ENCODE measurements around the gene LRP8. TPM values are rescaled to one million over a fixed set of nuclear protein-coding genes. Genes with fewer than 3 reads are reported as not detected.

Gene LRP8
- total RNA-seq, 1 experiment from 2014 or later, result 69.5 TPM

- Mint-ChIP-seq H3K9me3 (peaks cover 9% of the 10 kb centered on the region), H3K36me3 (no peaks in the 10 kb centered on the region), H3K4me1 (no peaks in the 10 kb centered on the region), H3K27me3 (ENCODE audit: low read depth) (peaks cover 31% of the 10 kb centered on the region), H3K27ac (no peak overlapping the region), H3K4me3 (no peak overlapping the region)
- no peak for DNase-seq (ENCODE audit: low spot score)
- CTCF ChIA-PET, result interaction anchor here (3.7 kb wide), 1 partner anchor 51 kb away, joined by 10 read pairs; no protein-coding TSS in a partner anchor
- no peak for ATAC-seq
- TF ChIP-seq, protein P1, sequence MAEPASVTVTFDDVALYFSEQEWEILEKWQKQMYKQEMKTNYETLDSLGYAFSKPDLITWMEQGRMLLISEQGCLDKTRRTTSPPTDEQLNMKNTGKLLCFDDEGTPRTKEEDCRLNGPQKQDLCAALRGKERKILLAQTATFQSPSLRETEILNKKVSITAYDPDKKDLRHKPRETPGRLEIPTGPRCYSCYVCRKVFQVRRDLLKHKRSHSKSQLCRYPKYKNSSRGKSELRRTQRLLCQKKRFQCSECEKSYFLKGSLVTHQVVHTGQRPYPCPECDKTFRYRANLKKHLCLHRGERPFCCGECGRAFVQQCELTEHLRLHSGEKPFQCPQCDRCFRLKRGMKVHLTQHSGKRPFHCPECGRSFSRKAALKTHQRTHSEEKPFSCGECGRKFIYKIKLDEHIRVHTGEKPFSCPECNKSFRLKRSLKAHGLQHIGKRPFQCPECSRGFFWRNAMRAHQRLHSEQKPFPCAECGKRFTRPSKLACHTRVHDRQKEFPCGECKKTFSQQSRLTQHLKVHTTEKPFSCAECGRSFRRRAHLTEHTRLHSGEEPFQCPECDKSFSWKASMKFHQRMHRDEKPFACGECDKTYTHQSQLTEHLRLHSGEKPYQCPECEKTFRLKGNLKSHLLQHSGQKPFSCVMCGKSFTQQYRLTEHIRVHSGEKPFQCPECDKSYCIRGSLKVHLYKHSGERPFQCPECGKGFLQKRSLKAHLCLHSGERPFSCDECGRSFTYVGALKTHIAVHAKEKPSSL (CRISPR knock-in tag; conservative IDR thresholded peaks at IDR 0.05), result no peak
- TF ChIP-seq, protein P2, sequence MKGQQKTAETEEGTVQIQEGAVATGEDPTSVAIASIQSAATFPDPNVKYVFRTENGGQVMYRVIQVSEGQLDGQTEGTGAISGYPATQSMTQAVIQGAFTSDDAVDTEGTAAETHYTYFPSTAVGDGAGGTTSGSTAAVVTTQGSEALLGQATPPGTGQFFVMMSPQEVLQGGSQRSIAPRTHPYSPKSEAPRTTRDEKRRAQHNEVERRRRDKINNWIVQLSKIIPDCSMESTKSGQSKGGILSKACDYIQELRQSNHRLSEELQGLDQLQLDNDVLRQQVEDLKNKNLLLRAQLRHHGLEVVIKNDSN (CRISPR knock-in tag; IDR thresholded peaks at IDR 0.05), result no peak
- TF ChIP-seq NFE2L1 (CRISPR knock-in tag; IDR thresholded peaks at IDR 0.05) (no peak), TCF7 (CRISPR knock-in tag; IDR thresholded peaks at IDR 0.05; ENCODE audit: low read depth) (no peak)
- POLR2A ChIA-PET, result no interaction called here
Measured at GRCh38 chr1:53341961-53342707, 14.3 kb upstream of the LRP8 start.

DNA sequence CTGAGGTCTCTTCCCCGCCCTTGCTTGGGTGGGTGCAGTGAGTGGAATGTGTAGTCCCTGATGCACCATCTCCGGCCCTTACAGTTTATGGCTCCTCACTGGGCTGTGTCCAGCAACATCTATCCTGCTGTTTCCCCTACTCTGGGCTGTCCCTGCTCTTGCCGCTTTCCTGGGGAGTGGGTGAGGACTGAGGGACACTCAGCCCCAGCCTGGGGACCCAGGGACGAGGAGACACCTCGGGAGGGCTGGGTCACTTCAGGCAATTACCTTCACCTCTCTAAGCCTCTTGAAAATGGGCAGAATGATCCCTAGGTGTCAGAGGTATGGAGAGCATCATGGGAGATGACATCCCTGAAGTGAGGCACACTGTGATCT, 13.6 kb upstream of the LRP8 start:
- POLR2A ChIA-PET, result no interaction called here
- H3K4me3 Mint-ChIP-seq, result no peak overlapping the region
- CTCF ChIA-PET, result no interaction called here
- H3K36me3 Mint-ChIP-seq, result no peaks in the 10 kb centered on the region
- TF ChIP-seq NFYB (CRISPR knock-in tag; conservative IDR thresholded peaks at IDR 0.05; ENCODE audit: low read depth), result no peak
- TF ChIP-seq, protein P3, sequence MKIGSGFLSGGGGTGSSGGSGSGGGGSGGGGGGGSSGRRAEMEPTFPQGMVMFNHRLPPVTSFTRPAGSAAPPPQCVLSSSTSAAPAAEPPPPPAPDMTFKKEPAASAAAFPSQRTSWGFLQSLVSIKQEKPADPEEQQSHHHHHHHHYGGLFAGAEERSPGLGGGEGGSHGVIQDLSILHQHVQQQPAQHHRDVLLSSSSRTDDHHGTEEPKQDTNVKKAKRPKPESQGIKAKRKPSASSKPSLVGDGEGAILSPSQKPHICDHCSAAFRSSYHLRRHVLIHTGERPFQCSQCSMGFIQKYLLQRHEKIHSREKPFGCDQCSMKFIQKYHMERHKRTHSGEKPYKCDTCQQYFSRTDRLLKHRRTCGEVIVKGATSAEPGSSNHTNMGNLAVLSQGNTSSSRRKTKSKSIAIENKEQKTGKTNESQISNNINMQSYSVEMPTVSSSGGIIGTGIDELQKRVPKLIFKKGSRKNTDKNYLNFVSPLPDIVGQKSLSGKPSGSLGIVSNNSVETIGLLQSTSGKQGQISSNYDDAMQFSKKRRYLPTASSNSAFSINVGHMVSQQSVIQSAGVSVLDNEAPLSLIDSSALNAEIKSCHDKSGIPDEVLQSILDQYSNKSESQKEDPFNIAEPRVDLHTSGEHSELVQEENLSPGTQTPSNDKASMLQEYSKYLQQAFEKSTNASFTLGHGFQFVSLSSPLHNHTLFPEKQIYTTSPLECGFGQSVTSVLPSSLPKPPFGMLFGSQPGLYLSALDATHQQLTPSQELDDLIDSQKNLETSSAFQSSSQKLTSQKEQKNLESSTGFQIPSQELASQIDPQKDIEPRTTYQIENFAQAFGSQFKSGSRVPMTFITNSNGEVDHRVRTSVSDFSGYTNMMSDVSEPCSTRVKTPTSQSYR (CRISPR knock-in tag; IDR thresholded peaks at IDR 0.05), result no peak
- TF ChIP-seq ZNF121 (CRISPR knock-in tag; IDR thresholded peaks at IDR 0.05), result no peak
- TF ChIP-seq ZNF138 (CRISPR knock-in tag; conservative IDR thresholded peaks at IDR 0.05), result no peak
- DNase-seq (ENCODE audit: low spot score), result no peak
- no peaks in the 10 kb centered on the region for H3K4me1 Mint-ChIP-seq
- H3K27ac Mint-ChIP-seq, result no peak overlapping the region
- peaks cover 9% of the 10 kb centered on the region for H3K9me3 Mint-ChIP-seq
- H3K27me3 Mint-ChIP-seq (ENCODE audit: low read depth), result peaks cover 31% of the 10 kb centered on the region
- no peak for ATAC-seq

DNA sequence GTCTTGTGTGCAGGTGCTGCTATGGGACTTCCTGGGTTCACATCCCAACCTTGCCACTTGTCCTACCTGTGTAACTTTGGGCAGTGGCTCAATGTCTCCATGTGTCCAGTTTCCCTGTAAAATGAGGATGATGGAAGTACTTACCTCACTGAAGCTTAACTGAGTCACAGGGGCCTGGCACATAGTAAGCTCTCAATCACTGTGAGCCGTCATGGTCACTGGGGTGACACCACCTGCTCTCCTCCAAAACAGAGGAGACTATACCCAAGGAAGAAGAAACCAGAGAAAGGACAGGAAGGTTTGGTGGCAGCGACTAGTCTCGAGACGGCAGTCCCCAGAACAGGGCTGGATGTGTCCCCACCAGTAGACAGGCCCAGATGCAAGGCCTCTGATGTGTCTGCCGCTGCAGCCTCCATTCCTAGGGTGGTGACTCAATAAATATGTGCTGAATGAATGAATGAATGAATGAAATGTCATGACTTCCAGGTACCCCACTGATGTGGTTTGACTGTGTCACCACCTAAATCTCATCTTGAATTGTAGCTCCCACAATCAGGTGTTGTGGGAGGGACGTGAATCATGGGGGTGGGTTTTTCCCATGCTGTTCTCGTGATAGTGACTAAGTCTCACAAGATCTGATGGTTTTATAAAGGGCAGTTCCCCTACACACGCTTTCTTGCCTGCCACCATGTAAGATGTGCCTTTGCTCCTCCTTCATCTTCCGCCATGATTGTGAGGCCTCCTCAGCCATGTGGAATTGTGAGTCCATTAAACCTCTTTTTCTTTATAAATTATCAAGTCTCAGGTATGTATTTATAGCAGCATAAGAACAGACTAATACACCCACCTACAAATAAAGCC, 13.0 kb upstream of the LRP8 start:
- peaks cover 31% of the 10 kb centered on the region for H3K27me3 Mint-ChIP-seq (ENCODE audit: low read depth)
- ChIA-PET CTCF (no interaction called here), POLR2A (no interaction called here)
- H3K36me3 Mint-ChIP-seq, result no peaks in the 10 kb centered on the region
- peaks cover 9% of the 10 kb centered on the region for H3K9me3 Mint-ChIP-seq
- no peaks in the 10 kb centered on the region for H3K4me1 Mint-ChIP-seq
- no peak overlapping the region for H3K4me3 Mint-ChIP-seq
- DNase-seq (ENCODE audit: low spot score), result no peak
- no peak for ATAC-seq
- no peak overlapping the region for H3K27ac Mint-ChIP-seq
- TF ChIP-seq KAT7 (CRISPR knock-in tag; IDR thresholded peaks at IDR 0.05; ENCODE audit: borderline replicate concordance), result no peak
- TF ChIP-seq NFE2L1 (CRISPR knock-in tag; IDR thresholded peaks at IDR 0.05), result no peak
- TF ChIP-seq GRHL2 (CRISPR knock-in tag; IDR thresholded peaks at IDR 0.05; ENCODE audit: insufficient replicate concordance, severe bottlenecking), result no peak
- TF ChIP-seq ZNF423 (CRISPR knock-in tag; IDR thresholded peaks at IDR 0.05), result no peak
- no peak for TF ChIP-seq HMGXB4 (CRISPR knock-in tag; IDR thresholded peaks at IDR 0.05)
- TF ChIP-seq USF2 (CRISPR knock-in tag; IDR thresholded peaks at IDR 0.05), result no peak
- TF ChIP-seq, protein P4, sequence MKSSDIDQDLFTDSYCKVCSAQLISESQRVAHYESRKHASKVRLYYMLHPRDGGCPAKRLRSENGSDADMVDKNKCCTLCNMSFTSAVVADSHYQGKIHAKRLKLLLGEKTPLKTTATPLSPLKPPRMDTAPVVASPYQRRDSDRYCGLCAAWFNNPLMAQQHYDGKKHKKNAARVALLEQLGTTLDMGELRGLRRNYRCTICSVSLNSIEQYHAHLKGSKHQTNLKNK (CRISPR knock-in tag; IDR thresholded peaks at IDR 0.05), result no peak
- TF ChIP-seq, protein P5, sequence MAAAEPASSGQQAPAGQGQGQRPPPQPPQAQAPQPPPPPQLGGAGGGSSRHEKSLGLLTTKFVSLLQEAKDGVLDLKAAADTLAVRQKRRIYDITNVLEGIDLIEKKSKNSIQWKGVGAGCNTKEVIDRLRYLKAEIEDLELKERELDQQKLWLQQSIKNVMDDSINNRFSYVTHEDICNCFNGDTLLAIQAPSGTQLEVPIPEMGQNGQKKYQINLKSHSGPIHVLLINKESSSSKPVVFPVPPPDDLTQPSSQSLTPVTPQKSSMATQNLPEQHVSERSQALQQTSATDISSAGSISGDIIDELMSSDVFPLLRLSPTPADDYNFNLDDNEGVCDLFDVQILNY (CRISPR knock-in tag; IDR thresholded peaks at IDR 0.05), result no peak
